ENCODE results near the gene CPAMD8.

DNA sequence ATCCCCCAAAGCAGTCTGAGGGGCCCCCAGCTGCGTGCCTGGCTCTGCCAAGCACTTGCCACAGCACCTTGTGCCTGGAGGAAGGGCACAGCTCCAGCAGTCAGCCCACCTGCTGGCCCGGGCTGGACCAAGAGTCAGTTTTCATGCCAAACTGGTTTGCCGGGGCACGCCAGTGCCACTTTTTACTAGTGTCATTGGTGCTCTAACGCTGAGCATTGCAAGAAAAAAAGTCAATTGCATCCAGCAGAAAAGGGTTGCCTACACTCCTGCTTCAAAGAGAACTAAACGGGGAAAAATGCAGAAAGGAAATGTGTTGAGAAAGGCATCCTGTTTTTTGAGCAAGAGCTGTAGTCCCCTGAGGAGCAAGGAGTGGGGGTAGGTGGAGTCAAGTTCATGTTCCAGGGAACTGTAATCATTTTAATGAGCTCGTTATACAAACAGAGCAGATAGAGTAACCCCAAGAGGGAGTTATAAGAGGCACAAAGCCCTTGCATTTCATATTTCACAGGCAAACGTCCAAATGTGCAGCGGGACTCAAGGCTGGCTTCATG is 69.4 kb downstream of the CPAMD8 start:
- TF ChIP-seq CTCF (IDR thresholded peaks at IDR 0.05) (no peak), POLR2AphosphoS5 (IDR thresholded peaks at IDR 0.05) (peak; percentile 74)
